ENCODE results near the gene HNF1A.

Gene HNF1A

GRCh38 chr12:120959111-120959878 is 19.0 kb upstream of the HNF1A start:
- no peak for DNase-seq

DNA sequence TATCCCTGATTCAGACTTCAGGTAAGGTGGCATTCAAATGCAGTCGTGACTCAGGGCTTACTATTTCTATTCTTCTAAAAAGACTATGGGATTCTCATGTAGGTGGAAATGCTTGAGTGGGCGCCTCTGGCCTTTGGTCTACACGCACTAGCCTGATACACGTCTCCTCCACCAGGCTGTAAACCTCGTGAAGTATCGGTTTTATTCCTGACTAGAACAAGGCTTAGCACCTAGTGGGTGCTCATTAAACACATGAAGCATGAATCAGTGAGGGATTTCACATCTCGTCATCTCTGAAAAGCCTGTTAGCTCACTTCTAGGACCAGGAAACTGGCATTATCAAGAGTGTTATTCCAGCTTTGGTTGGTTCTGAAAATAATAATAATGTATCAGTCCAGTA is 17.7 kb upstream of the HNF1A start:
- DNase-seq: no peak

DNA sequence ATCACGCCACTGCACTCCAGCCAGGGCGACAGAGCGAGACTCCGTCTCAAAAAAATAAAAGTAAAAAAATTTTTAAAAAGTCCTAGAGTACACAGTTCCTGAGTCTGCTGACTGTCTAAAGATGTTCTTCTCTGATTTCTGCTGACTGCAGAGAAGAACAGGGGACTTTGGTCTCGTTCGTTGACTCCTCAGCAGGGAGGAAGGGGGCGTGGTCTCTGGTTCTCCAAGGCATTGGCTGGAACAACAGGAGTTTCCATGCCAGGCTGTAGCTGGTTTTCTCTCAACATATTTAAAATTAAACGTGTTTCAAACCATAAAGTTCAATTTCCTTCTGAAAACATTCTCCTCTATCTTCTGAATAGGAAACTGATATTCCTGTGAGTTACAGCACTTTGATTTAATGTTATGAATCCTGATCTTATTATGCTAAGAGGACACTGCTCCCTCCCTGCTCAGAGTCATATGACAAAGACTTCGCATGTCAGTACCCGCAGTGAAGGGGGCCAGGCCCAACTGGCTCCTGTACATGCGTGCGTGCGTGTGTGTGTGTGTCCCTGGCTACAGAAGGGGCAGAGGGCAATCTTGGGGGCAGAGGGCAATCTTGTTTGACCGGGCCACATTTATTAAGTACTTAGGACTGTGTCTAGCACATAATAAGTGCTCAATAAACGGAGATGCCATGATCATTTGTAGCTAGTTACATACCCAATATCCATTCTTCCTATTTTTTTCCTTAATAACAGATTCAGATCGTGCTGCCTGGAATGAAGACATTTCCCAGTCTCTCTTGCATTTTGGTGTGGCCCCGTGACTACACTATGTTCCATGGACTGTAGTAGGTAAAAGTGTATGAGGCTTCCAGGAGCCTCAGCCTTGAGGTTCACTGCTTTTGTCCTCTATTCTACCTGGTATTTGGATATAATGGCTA is 16.5 kb upstream of the HNF1A start:
- no peak for DNase-seq

DNA sequence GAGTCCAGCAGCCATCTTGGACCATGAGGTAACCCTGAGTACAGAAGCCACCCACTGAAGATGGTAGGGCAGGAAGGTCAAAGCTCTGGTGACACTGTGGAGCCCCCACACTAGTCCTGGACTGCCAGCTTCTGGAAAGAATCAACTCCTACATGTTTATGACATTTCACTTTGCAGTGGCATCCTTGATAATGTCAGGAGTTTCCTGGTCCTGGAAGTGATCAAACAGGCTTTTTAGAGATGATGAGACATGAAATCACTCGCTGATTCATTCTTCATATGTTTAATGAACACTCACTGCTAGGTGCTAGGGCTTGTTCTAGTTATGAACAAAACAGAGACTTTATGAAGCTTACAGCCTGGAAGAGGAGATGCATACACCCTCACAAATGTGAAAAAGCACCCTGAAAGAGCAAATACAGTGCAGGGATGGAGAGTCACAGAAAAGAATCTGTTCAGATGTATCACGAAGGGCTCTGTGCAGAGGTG is 15.8 kb upstream of the HNF1A start:
- DNase-seq: no peak

GRCh38 chr12:120964298-120964697 is 14.0 kb upstream of the HNF1A start:
- no peak for DNase-seq

GRCh38 chr12:120965534-120966091 is 12.7 kb upstream of the HNF1A start:
- no peak for DNase-seq

DNA sequence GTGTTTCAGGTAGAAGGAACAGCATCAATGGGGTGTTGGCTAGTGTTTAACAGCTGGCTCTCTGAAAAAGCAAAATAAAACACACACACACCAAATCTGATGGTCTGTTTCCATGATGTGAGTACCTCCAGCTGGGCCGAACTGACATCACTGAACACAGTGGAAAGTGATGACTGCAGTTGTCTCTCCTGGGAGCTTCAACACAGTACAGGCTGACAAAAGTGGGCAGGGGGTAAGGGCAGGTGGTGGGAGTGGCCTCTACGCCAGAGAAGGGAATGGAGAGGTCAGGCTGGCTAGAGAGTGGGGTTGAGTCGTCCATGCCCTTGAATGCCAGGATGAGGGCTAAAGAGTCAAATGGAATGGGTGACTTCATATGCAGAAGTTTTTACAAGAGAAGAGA is 8.0 kb upstream of the HNF1A start:
- DNase-seq: no peak

DNA sequence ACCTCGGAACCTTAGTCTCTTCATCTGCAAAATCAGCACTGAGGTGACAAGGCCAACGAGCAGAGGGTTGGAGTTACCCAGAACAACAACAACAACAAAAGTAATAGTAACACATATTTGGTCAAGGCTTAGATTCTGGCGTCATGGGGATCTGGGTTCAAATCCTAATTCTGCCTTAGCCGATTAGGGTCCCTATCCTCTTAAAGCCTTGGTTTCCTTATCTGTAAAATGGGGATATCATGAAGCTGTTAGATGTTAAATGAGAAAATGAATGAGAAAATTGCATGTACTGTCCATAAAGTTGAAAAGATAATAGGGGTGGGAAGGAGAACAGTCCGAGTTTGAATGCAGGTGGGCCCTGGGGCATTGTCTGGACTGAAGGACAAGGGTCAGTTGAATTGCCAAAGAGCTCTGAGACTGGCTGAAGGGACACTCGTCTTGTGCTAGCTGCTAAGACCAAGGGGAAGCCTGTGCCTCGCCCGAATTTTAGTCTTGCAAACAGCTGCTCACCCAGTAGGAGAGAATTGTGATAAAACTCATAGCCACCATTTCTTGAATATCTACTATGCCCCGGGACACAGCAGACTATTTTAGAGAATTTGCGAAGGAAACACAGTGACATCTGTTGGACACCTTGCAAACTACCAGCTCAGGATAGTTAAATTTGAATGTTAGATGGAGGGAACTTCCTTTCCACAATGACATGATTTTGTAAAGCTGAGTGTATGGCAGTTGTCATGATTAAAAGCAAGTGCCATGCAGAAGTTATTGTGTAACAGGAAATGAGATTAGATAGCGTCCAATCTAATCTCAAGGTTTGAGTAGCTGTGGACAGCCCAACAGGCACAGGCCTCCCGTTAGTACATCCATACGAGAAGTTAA is 6.8 kb upstream of the HNF1A start:
- peak; percentile 98 for DNase-seq

DNA sequence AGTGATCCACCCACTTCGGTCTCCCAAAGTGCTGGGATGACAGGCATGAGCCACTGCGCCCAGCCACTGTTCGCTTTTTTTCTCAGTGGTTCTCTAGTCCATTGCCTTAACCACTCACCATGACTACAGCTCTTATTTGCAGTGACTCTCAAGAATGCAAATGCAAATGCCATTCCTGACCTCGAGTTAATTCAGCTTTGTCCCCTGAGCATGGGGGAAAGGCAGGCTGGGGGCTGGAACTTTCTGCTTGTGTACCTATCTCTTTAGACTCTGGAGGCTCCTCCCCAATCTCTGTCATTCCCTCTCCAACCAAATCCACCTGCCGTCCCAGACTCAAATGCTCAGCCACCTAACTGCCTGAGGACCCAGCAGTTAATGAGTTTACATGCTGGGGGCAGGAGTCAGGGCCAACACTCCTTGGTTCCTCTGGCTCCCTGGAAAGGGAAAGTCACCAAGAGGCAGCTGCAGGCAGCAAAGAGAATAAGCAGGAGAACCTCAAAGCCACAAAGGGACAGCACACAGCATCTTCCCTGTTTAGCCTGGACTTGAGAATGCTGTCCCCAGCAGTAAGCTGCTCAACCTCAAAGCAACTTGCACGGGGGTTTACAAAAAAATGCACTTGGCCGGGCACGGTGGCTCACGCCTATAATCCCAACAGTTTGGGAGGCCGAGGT is 5.3 kb upstream of the HNF1A start:
- peak; percentile 44 for DNase-seq

- no peak for DNase-seq
Measured at GRCh38 chr12:120977531-120978295, 630 bp upstream of the HNF1A start.

- DNase-seq: no peak
Measured at GRCh38 chr12:120979220-120979861, 998 bp downstream of the HNF1A start.

- no peak for DNase-seq
Measured at GRCh38 chr12:120979862-120980696, 1.7 kb downstream of the HNF1A start.

GRCh38 chr12:120980800-120981368 is 2.5 kb downstream of the HNF1A start:
- DNase-seq: no peak

GRCh38 chr12:120981407-120981941 is 3.1 kb downstream of the HNF1A start:
- DNase-seq: no peak

DNA sequence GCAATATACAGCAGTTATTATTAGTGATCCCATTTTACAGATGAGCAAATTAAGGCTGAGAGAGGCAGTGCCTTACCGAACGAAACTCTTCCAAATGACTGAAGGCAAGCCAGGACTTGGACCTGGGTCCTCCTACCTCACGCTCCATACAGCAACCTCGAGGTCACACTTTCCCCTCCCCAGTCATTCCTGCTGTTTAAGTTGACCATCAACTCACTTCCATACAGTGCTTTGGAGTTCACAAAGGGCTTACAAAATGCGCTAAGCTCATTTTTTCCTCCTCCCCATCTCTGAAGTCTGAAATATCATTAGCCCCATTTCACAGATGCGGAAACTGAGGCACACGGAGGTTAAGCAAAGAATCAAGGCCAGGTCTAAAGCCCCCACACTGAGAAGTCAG is 4.3 kb downstream of the HNF1A start:
- no peak for DNase-seq

DNA sequence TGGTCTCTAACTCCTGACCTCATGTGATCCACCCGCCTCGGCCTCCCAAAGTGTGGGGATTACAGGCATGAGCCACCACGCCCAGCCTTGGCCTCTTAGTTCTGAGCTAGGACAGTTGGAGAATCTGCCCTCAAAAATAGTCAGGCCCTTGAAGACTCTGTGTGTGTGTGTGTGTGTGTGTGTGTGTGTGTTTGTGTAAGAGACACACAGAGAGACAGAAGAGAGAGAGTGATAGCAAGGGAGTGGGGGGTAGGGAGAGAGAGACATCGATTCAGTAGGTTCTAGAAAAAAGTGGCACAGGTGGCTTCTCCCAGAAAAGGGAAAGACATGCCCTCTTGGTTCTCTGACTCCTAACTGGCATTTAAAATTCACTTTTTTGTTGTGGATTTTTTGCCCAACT is 5.4 kb downstream of the HNF1A start:
- DNase-seq: no peak

GRCh38 chr12:120984351-120984898 is 6.1 kb downstream of the HNF1A start:
- no peak for DNase-seq

- no peak for DNase-seq
Measured at GRCh38 chr12:120988234-120988633, 9.9 kb downstream of the HNF1A start.

DNA sequence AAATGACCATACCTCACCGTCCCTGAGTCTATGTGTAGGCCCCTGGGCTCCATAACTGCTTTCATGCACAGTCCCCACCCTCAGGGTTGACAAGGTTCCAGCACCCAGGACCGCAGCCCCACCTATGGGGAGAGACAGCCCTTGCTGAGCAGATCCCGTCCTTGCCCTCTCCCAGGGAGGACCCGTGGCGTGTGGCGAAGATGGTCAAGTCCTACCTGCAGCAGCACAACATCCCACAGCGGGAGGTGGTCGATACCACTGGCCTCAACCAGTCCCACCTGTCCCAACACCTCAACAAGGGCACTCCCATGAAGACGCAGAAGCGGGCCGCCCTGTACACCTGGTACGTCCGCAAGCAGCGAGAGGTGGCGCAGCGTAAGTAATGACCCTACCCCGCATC is 10.3 kb downstream of the HNF1A start:
- no peak for DNase-seq

Measured in MV-4-11 (cell line).